Activated T-cell treated with anti-CD3 and anti-CD28 coated beads, Interleukin-2, amount 50 U/mL, for 24 hours (primary cell): ENCODE results near the gene ANKLE2.
"Not testable (repeated sequence)": the region's sequence is repeated elsewhere in the genome, so short reads cannot be mapped to it uniquely, and the experiment has no call there.

Experiments
- DNase-seq: peaks from one replicate; pipeline ENCODE4 v3.0.0-alpha.2; 2020
- H3K27ac Mint-ChIP-seq: 2 replicates; pipeline ENCODE4 v1.8.0; 2020; ENCODE audit warnings: mild to moderate bottlenecking, mixed read lengths
- H3K27me3 Mint-ChIP-seq: 2 replicates; pipeline ENCODE4 v1.8.0; 2020; ENCODE audit warnings: mixed read lengths
- H3K36me3 Mint-ChIP-seq: 2 replicates; pipeline ENCODE4 v1.8.0; 2020; ENCODE audit warnings: low read depth, mixed read lengths
- H3K4me1 Mint-ChIP-seq: 2 replicates; pipeline ENCODE4 v1.8.0; 2020; ENCODE audit warnings: low read depth, mixed read lengths
- H3K4me3 Mint-ChIP-seq: 2 replicates; pipeline ENCODE4 v1.8.0; 2020; ENCODE audit warnings: mild to moderate bottlenecking, moderate library complexity, mixed read lengths
- H3K9me3 Mint-ChIP-seq: 2 replicates; pipeline ENCODE4 v1.8.0; 2020; ENCODE audit warnings: mixed read lengths

The ANKLE2 gene

GRCh38 chr12:132771126-132771838 is 9.7 kb upstream of the ANKLE2 start:
- peaks cover 55% of the 10 kb centered on the region for H3K4me1 Mint-ChIP-seq
- H3K36me3 Mint-ChIP-seq: peaks cover 73% of the 10 kb centered on the region
- peak; percentile 49 for DNase-seq
- H3K27me3 Mint-ChIP-seq: no peaks in the 10 kb centered on the region
- peak overlapping the region; percentile 13 for H3K4me3 Mint-ChIP-seq
- peak overlapping the region; percentile 85 for H3K27ac Mint-ChIP-seq
- H3K9me3 Mint-ChIP-seq: no peaks in the 10 kb centered on the region

GRCh38 chr12:132766380-132767085 is 4.9 kb upstream of the ANKLE2 start:
- DNase-seq: no peak
- Mint-ChIP-seq H3K27me3 (no peaks in the 10 kb centered on the region), H3K27ac (no peak overlapping the region), H3K36me3 (peaks cover 30% of the 10 kb centered on the region), H3K9me3 (no peaks in the 10 kb centered on the region), H3K4me3 (no peak overlapping the region), H3K4me1 (peaks cover 42% of the 10 kb centered on the region)

- Mint-ChIP-seq H3K4me1 (peaks cover 38% of the 10 kb centered on the region), H3K36me3 (peaks cover 29% of the 10 kb centered on the region), H3K27me3 (no peaks in the 10 kb centered on the region), H3K9me3 (no peaks in the 10 kb centered on the region), H3K4me3 (no peak overlapping the region), H3K27ac (no peak overlapping the region)
- no peak for DNase-seq
Observed at GRCh38 chr12:132765361-132765760, 3.7 kb upstream of the ANKLE2 start.

DNA sequence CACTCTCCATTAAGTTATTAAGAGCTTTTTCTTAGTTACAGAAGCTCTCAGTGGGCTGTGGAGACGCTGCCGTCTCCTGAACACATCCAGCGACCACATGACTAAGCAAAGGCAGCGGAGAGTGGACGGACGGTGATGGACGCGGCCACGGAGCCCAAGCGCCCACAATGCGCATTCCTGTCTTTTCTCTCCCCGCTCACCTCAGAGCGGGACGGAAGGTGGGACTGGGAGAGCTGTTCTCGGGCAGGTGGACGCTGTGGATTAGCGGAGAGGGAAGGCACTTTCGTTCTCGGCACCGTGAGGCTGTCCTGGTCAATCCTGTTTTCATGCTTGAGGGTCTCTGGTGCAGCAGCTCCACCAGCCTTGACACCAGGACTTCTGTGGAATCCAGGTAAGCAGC is 2.6 kb upstream of the ANKLE2 start:
- H3K27me3 Mint-ChIP-seq: no peaks in the 10 kb centered on the region
- H3K27ac Mint-ChIP-seq: no peak overlapping the region
- no peaks in the 10 kb centered on the region for H3K9me3 Mint-ChIP-seq
- H3K36me3 Mint-ChIP-seq: peaks cover 28% of the 10 kb centered on the region
- no peak overlapping the region for H3K4me3 Mint-ChIP-seq
- DNase-seq: no peak
- peaks cover 37% of the 10 kb centered on the region for H3K4me1 Mint-ChIP-seq

DNA sequence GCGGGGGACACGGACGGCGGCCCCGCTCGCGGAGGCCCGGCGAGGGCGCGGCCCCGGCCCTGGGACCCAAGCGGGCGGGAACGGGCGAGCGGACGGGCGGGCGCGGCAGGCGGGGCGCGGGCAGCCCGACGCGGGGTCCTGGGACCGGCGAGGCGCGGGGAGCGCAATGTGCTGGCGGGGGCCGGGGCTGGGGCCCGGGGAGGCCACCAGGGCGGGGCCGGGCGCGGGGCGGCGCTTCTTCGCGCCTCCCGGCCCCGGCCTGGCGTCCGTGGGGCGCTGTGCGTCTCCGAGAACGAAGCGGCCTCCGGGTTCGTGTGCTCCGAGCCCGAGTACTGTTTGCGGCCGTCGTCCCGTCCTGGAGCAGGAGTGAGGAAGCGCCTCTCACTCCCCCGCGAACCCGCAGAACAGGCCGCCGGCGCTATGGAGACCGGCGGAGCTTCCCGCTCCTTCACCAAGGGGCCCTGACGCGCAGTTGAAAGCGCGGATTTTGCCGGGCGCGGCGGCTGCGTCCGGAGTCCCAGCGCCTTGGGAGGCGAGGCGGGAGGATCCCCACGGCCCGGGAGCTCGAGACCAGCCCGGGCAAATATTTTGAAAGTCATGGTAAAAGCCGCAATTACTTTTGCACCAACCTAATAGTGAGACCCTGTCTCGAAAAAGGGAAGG is 420 bp upstream of the ANKLE2 start:
- H3K9me3 Mint-ChIP-seq: no peaks in the 10 kb centered on the region
- H3K4me1 Mint-ChIP-seq: peaks cover 32% of the 10 kb centered on the region
- peak overlapping the region; percentile 91 for H3K27ac Mint-ChIP-seq

DNA sequence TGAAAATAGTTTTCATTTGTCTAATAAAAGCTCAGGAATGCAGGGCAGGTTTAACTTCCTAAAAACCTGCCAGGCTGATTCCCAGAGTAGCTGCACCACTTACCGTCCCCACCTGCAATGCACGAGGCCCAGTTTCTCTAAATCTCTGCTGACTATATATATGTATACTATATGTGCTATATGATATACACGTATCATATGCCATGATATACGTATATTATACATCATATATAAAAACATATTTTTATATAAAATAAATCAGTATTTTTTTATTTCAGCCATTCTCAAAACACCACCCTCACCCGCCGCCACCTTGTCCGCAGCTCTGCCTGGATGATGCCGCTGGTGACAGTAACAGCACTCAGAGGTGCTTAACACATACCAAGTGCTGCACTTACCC is 2.3 kb downstream of the ANKLE2 start:
- H3K27ac Mint-ChIP-seq: peak overlapping the region; percentile 99
- no peaks in the 10 kb centered on the region for H3K9me3 Mint-ChIP-seq
- H3K4me1 Mint-ChIP-seq: peaks cover 35% of the 10 kb centered on the region
- H3K4me3 Mint-ChIP-seq: peak overlapping the region; percentile 95
- no peaks in the 10 kb centered on the region for H3K27me3 Mint-ChIP-seq
- H3K36me3 Mint-ChIP-seq: peaks cover 61% of the 10 kb centered on the region
- no peak for DNase-seq

More for the DNA sequence above, 420 bp upstream of the ANKLE2 start:
- peak; percentile 91 for DNase-seq
- Mint-ChIP-seq H3K4me3 (peak overlapping the region; percentile 80), H3K27me3 (no peaks in the 10 kb centered on the region), H3K36me3 (peaks cover 37% of the 10 kb centered on the region)

GRCh38 chr12:132758825-132759224 is 2.8 kb downstream of the ANKLE2 start:
- H3K4me3 Mint-ChIP-seq, DNase-seq, H3K9me3 Mint-ChIP-seq, H3K27me3 Mint-ChIP-seq: not testable (repeated sequence)
- H3K27ac Mint-ChIP-seq: peak overlapping the region; percentile 57
- H3K4me1 Mint-ChIP-seq: peaks cover 37% of the 10 kb centered on the region
- H3K36me3 Mint-ChIP-seq: peaks cover 65% of the 10 kb centered on the region

- Mint-ChIP-seq H3K9me3 (no peaks in the 10 kb centered on the region), H3K27ac (peak overlapping the region; percentile 55), H3K4me1 (peaks cover 25% of the 10 kb centered on the region), H3K36me3 (peaks cover 90% of the 10 kb centered on the region), H3K4me3 (no peak overlapping the region), H3K27me3 (no peaks in the 10 kb centered on the region)
- DNase-seq: no peak
Observed at GRCh38 chr12:132754160-132754932, 7.3 kb downstream of the ANKLE2 start.

GRCh38 chr12:132753670-132754069 is 8.0 kb downstream of the ANKLE2 start:
- peaks cover 93% of the 10 kb centered on the region for H3K36me3 Mint-ChIP-seq
- H3K27ac Mint-ChIP-seq, H3K27me3 Mint-ChIP-seq, H3K9me3 Mint-ChIP-seq, H3K4me3 Mint-ChIP-seq, DNase-seq: not testable (repeated sequence)
- peaks cover 23% of the 10 kb centered on the region for H3K4me1 Mint-ChIP-seq

DNA sequence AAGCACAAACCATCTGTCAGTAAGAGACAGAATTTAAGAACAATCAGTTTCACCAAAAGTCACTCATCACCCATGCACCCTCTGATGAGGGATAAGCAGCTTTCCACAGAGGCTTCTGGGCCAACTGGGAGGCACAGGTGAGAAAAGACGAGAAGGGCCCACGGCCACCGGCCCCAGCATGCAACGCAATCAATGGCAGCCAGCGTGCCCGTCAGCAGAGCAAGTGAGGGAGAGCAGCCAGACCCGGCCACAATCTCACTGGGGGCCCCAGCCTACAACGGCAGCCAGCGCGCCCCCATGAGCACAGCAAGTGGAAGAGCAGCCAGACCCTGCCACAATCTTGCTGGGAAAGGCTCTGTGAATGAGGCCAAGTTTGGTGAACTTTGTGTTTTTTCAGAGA is 13.3 kb downstream of the ANKLE2 start:
- H3K9me3 Mint-ChIP-seq: no peaks in the 10 kb centered on the region
- no peak for DNase-seq
- H3K4me3 Mint-ChIP-seq: no peak overlapping the region
- H3K4me1 Mint-ChIP-seq: peaks cover 6% of the 10 kb centered on the region
- H3K36me3 Mint-ChIP-seq: peaks cover 97% of the 10 kb centered on the region
- H3K27ac Mint-ChIP-seq: no peak overlapping the region
- no peaks in the 10 kb centered on the region for H3K27me3 Mint-ChIP-seq

GRCh38 chr12:132747896-132748295 is 13.7 kb downstream of the ANKLE2 start:
- H3K4me3 Mint-ChIP-seq: no peak overlapping the region
- no peak overlapping the region for H3K27ac Mint-ChIP-seq
- H3K36me3 Mint-ChIP-seq: peaks cover 97% of the 10 kb centered on the region
- DNase-seq: no peak
- peaks cover 7% of the 10 kb centered on the region for H3K4me1 Mint-ChIP-seq
- H3K27me3 Mint-ChIP-seq: no peaks in the 10 kb centered on the region
- H3K9me3 Mint-ChIP-seq: no peaks in the 10 kb centered on the region

- no peak for DNase-seq
- H3K4me3 Mint-ChIP-seq: no peak overlapping the region
- no peaks in the 10 kb centered on the region for H3K9me3 Mint-ChIP-seq
- H3K36me3 Mint-ChIP-seq: peaks cover 97% of the 10 kb centered on the region
- peaks cover 12% of the 10 kb centered on the region for H3K4me1 Mint-ChIP-seq
- H3K27me3 Mint-ChIP-seq: no peaks in the 10 kb centered on the region
- H3K27ac Mint-ChIP-seq: no peak overlapping the region
Observed at GRCh38 chr12:132747395-132747794, 14.2 kb downstream of the ANKLE2 start.

DNA sequence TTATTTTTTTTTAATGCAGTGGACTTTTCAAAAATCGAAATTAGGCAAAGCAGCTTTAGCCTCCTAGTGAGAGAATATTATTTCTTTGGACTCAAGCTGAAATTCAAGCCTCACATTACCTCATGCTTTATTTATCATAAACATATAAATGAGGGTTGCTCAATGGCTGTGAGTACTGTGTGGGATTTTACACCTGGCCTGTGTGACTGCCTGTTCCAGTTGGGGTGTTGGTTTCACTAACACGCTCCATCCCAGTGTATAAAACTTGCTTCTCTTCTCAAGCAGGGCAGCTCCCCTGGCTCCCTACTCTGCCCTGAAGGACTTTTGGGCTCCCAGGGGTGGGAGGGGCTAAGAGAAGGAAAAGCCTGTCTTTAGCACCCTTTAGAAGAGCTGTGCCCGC is 15.0 kb downstream of the ANKLE2 start:
- Mint-ChIP-seq H3K4me1 (peaks cover 12% of the 10 kb centered on the region), H3K27me3 (no peaks in the 10 kb centered on the region), H3K9me3 (no peaks in the 10 kb centered on the region), H3K36me3 (peaks cover 97% of the 10 kb centered on the region), H3K27ac (peak overlapping the region; percentile 57), H3K4me3 (no peak overlapping the region)
- DNase-seq: no peak

DNA sequence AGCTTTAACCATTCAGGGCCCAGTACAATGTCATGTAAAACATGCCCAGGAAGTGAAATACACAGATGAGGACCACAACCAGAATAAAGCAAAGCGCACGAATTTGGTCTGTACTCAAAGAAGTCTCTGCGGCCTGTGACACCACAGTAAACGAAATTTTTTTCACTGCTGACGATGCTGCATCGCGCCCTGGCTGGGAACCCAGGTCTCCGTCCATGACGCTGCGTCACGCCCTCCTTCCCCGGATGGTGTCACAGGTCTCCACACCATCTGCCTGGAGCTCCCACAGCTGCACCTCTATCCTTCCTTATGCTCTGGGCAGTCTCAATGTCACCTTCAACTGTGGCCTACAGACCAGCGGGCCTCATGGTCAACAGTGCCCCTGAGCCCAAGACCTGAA is 17.8 kb downstream of the ANKLE2 start:
- H3K27ac Mint-ChIP-seq: peak overlapping the region; percentile 36
- H3K9me3 Mint-ChIP-seq: no peaks in the 10 kb centered on the region
- H3K36me3 Mint-ChIP-seq: peaks cover 100% of the 10 kb centered on the region
- H3K4me3 Mint-ChIP-seq: no peak overlapping the region
- peaks cover 12% of the 10 kb centered on the region for H3K4me1 Mint-ChIP-seq
- DNase-seq: no peak
- no peaks in the 10 kb centered on the region for H3K27me3 Mint-ChIP-seq
